T follicular helper cell (primary cell): ENCODE measurements around the gene SP2.

Experiments used
- DNase-seq: peaks from one replicate; pipeline ENCODE4 v3.0.0-alpha.2; 2020; ENCODE audit warnings: low read depth

Gene SP2

GRCh38 chr17:47973541-47973940, 77.5 kb downstream of the SP2 start:
- no peak for DNase-seq

DNA sequence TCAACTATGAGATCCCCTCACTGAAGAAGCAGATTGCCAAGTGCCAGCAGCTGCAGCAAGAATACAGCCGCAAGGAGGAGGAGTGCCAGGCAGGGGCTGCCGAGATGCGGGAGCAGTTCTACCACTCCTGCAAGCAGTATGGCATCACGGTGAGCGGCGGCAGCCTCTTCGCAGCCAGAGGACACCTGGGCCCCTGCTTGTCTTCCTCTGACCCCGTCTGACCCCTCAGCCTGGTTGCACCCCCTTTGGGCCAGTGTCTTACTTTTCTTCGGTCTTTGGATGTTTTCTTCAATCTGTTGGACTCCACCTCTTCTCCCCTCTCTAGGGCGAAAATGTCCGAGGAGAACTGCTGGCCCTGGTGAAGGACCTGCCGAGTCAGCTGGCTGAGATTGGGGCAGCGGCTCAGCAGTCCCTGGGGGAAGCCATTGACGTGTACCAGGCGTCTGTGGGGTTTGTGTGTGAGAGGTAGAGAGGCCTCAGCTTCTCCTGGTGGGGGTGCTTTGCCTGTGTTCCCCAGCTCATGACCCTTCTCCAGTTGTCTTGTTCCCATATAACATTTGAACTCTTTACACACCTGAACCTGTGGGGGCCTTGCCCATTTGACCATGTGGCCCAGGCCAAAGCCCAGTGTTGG, 79.3 kb downstream of the SP2 start:
- no peak for DNase-seq

DNA sequence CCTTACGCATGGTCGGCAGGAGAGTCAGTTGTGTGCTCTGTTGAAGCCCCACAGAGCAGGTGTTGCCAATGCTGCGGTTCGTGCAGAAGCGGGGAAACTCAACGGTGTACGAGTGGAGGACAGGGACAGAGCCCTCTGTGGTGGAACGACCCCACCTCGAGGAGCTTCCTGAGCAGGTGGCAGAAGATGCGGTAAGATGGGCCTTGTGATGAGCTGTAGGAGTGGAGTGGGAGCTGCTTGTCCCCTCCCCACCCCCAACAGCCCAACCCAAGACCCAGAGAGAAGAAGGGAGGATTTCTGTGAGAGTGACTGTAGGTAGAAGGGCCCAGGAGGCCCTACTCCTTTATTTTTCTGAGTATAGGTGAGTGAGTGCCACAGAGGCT, 79.8 kb downstream of the SP2 start:
- DNase-seq: no peak

- DNase-seq: peak; percentile 22
Measured at GRCh38 chr17:47978324-47978723, 82.3 kb downstream of the SP2 start.
